Measurements from ENCODE around the gene AMPH.
"Not testable (repeated sequence)": the region's sequence is repeated elsewhere in the genome, so short reads cannot be mapped to it uniquely, and the experiment has no call there.

GRCh38 chr7:38344741-38345140 lies 286.4 kb downstream of the AMPH start:
- TF ChIP-seq CTCF (optimal IDR thresholded peaks at IDR 0.05 in 1 of 3, IDR thresholded peaks at IDR 0.05 in 1 of 3, conservative IDR thresholded peaks at IDR 0.05 in 1 of 3; ENCODE audit: extremely low read depth in 1 of 3, insufficient read depth in 2 of 3, low read length in 3 of 3); EZH2 (IDR thresholded peaks at IDR 0.05; ENCODE audit: low read length): not testable (repeated sequence)
